ENCODE measurements around the gene DHRS2.
"Not testable (repeated sequence)": the region's sequence is repeated elsewhere in the genome, so short reads cannot be mapped to it uniquely, and the experiment has no call there.

The DHRS2 gene

GRCh38 chr14:23636317-23637211 lies at the start of gene DHRS2:
TSS of gene DHRS2 (plus strand) at chr14:23636364. CDS start at chr14:23638865, 2,501 bp downstream.
- DNase-seq, result no peak

DNA sequence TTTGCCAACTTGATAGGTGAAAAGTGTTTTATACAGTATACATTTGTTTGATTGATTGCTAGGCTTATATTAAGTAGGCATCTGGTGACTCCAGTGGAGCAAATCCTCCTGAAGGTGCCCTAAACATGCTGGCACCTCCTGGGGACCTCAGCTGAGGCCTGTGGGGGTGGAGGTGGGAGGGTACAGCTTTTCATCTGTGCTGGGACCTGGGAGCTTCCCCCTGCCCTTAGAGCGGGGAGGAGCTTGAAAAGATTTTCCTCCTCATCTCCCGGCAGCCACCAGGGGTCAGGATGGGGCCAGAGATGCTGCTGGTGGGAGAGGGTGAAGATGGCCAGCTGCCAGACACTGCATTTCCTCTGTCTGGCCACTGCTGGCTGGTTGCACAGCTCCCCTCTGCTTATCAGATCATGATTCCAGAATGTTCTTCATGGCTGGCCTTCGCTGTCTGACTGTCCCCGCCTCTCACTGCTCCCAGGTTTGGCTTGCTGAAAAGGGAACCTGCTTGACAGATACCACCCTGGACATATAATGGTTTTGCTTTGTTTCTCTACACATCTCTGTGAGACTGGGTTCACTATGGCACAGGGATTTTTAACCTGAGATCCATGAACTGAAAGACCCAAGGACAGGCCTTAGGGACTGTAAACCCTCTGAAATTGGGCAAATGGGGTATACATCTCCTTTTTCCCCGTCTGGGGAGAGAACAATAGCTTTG lies 47.1 kb upstream of the DHRS2 start:
- peak; percentile 83 for DNase-seq

DNA sequence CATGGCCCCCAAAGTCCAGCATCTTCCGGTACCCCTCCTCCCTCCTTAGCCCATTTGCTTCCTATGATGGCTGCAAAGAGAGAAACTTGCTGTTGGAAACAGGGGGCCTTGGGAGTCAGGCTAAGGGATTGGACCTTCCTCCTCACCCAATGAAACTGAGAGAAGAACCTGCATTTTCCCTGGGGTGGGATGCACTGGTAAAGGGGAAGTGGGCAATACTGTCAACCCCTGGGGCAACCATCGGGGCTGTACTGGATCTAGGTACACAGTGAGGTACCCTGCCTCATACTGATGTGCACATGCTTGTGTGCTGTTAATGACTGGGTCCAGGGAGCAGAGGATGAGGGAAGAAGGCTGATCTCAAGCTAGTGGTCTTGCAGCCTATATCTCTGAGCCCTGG lies 46.6 kb upstream of the DHRS2 start:
- no peak for DNase-seq

GRCh38 chr14:23590198-23590597 lies 46.0 kb upstream of the DHRS2 start:
- DNase-seq, result no peak

- not testable (repeated sequence) for DNase-seq
Observed at GRCh38 chr14:23594191-23594590, 42.0 kb upstream of the DHRS2 start.

- DNase-seq, result no peak
Observed at GRCh38 chr14:23600322-23600707, 35.8 kb upstream of the DHRS2 start.

DNA sequence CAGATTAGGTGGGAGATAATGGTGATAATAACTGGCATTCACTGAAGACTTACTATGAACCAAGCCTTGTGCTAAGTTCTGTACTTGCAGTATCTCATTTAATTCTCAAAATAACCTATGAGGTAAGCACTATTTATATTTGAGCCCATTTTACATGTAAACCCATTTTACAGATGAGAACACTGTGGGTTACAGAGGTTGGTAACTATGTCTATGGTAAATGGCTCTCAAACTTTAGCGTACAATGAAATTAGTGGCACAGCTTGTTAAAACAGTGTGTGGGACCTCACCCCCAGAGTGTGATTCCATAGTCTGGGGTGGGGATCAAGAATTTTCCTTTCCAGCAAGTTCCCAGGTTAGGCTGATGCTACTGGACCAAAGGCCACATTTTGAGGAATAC lies 35.4 kb upstream of the DHRS2 start:
- DNase-seq, result no peak

GRCh38 chr14:23601424-23601823 lies 34.7 kb upstream of the DHRS2 start:
- DNase-seq, result no peak

- no peak for DNase-seq
Observed at GRCh38 chr14:23601845-23602180, 34.4 kb upstream of the DHRS2 start.

GRCh38 chr14:23602181-23603095 lies 33.7 kb upstream of the DHRS2 start:
- no peak for DNase-seq

- no peak for DNase-seq
Observed at GRCh38 chr14:23603103-23603502, 33.1 kb upstream of the DHRS2 start.

GRCh38 chr14:23604148-23604547 lies 32.0 kb upstream of the DHRS2 start:
- DNase-seq, result no peak

DNA sequence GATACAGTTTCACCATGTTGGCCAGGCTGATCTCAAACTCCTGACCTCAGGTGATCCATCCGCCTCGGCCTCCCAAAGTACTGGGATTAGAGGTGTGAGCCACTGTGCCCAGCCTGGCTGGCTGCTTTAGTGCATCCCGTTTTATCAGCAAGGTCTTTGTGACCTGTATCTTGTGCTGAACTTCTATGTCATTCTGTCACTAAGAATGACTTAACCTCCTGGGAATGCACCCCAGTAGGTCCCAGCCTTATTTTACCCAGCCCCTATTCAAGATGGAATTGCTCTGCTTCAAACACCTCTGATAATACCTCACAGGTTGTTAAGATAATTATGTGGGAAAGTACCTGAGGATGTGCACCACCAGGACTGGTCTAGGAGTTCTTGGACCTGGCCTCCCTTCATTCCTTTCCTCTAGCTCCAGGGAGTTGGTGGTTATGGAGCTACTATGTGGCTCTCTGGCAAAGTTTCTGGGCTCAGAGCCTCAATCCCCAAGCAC lies 31.4 kb upstream of the DHRS2 start:
- DNase-seq, result no peak

GRCh38 chr14:23605931-23606585 lies 30.1 kb upstream of the DHRS2 start:
- DNase-seq, result no peak

DNA sequence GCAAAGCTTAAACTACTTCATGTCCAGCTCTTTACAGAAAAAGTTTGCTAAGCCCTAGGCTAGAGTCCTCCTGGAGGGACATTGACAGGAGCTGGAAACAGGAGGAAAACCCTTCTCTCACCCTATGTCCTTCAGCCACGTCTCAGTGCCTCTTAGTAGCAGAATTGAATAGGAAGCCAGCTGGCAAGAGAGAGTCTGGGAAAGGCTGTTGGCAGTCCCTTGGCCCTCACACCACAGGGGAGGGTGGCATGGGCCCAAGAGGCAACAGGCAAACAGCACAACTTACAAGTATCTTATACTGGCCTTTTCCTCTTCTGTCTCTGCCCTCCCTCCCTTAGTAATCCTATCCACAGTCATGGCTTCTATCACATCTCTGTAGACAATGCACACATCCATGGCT lies 27.7 kb upstream of the DHRS2 start:
- DNase-seq, result no peak

DNA sequence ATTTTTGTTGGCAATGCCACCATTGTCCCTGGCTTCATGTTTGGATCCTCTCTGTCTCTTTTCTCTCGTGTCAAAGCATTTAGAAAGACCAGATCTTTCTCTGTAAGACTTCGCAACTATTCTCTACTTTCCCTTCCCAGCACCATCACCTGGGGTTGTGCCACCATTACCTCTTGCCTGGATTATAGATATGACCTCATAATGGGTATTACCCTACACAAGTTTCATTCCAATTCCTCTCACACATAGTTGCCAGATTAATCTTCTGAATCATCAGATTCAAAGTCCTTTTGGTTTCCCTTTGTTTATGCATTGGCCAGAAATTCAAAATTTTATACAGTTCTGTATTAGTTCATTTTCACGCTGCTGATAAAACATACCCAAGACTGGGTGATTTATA lies 27.2 kb upstream of the DHRS2 start:
- no peak for DNase-seq

- not testable (repeated sequence) for DNase-seq
Observed at GRCh38 chr14:23609411-23610089, 26.6 kb upstream of the DHRS2 start.

GRCh38 chr14:23610090-23610814 lies 25.9 kb upstream of the DHRS2 start:
- DNase-seq, result no peak

DNA sequence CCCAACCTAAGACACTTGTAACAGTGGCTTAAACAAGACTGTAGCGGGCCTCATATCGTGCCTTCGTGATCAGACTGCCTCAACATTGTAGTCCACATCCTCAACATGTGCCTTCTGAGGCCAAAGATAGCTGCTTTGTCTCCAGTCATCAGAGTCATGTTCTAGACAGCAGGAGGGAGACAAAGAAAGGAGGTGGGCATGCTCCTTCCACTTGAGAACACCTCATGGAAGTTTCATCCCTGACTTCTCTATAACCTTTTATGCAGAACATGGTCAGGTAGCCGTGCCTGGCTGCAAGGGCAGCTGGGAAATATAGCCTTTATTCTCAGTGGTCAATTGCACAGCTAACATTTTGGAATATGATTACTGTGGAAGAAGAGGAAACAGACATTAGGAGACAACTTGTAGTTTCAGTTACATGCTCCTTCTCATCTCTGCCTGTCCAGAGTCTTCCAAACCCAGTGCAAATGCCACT lies 25.3 kb upstream of the DHRS2 start:
- no peak for DNase-seq

DNA sequence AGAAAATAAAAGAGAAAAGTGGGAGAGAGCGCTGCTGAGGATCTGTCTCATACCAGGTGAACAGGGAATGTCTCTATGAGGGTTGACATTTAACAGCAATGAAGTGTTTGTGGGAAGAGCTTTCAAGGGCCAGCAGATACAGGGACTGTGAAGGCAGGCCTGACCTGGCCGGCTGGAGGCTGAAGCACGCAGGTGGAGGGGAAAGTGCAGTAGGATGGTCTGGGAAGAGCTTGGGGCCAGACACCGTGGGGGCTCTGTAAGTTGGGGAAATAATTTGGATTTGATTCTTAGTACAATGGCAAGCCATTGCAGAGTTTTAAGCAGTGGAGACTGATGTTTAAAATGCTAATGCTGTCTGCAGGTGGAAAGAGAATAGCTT lies 23.8 kb upstream of the DHRS2 start:
- no peak for DNase-seq

- no peak for DNase-seq
Observed at GRCh38 chr14:23612802-23613201, 23.4 kb upstream of the DHRS2 start.
